ENCODE results near the gene MUC7.

GRCh38 chr4:70530997-70531396 lies 59.0 kb downstream of the MUC7 start:
- TF ChIP-seq EZH2 (IDR thresholded peaks at IDR 0.05; ENCODE audit: low read length, missing control alignments) = no peak
- TF ChIP-seq, protein P1, sequence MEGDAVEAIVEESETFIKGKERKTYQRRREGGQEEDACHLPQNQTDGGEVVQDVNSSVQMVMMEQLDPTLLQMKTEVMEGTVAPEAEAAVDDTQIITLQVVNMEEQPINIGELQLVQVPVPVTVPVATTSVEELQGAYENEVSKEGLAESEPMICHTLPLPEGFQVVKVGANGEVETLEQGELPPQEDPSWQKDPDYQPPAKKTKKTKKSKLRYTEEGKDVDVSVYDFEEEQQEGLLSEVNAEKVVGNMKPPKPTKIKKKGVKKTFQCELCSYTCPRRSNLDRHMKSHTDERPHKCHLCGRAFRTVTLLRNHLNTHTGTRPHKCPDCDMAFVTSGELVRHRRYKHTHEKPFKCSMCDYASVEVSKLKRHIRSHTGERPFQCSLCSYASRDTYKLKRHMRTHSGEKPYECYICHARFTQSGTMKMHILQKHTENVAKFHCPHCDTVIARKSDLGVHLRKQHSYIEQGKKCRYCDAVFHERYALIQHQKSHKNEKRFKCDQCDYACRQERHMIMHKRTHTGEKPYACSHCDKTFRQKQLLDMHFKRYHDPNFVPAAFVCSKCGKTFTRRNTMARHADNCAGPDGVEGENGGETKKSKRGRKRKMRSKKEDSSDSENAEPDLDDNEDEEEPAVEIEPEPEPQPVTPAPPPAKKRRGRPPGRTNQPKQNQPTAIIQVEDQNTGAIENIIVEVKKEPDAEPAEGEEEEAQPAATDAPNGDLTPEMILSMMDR (conservative IDR thresholded peaks at IDR 0.05 in 1 of 2, IDR thresholded peaks at IDR 0.05 in 1 of 2; ENCODE audit: low read depth in 1 of 2, low read length in 2 of 2) = no peak

Measured in fibroblast of lung (primary cell).